Measurements from ENCODE around the gene RNU5D-1.

- no peak for TF ChIP-seq CTCF (IDR thresholded peaks at IDR 0.05)
- no peak for TF ChIP-seq ZFX (IDR thresholded peaks at IDR 0.05; ENCODE audit: borderline replicate concordance)
Measured at GRCh38 chr1:44743211-44743610, 12.2 kb upstream of the RNU5D-1 start.

Data from 22Rv1 (cell line).